ENCODE measurements around the gene NOP53.
A peak's percentile ranks its signal among the peaks of the same experiment; 100 is the strongest.
"Not testable (repeated sequence)": the region's sequence is repeated elsewhere in the genome, so short reads cannot be mapped to it uniquely, and the experiment has no call there.

The NOP53 gene

GRCh38 chr19:47745010-47745901, at the start of gene NOP53:
TSS of gene NOP53 (plus strand) at chr19:47745546. CDS start at chr19:47745560, 14 bp downstream.
- peak; percentile 97 for DNase-seq (ENCODE audit: low spot score)

GRCh38 chr19:47696635-47697034, 48.7 kb upstream of the NOP53 start:
- no peak for DNase-seq (ENCODE audit: low spot score)

GRCh38 chr19:47697863-47698609, 47.3 kb upstream of the NOP53 start:
- peak; percentile 68 for DNase-seq (ENCODE audit: low spot score)

GRCh38 chr19:47698631-47699359, 46.6 kb upstream of the NOP53 start:
- DNase-seq (ENCODE audit: low spot score): no peak

GRCh38 chr19:47699360-47699917, 45.9 kb upstream of the NOP53 start:
- DNase-seq (ENCODE audit: low spot score): peak; percentile 55

GRCh38 chr19:47700934-47701716, 44.2 kb upstream of the NOP53 start:
- DNase-seq (ENCODE audit: low spot score): no peak

- no peak for DNase-seq (ENCODE audit: low spot score)
Observed at GRCh38 chr19:47701717-47702552, 43.4 kb upstream of the NOP53 start.

- DNase-seq (ENCODE audit: low spot score): no peak
Observed at GRCh38 chr19:47702671-47703070, 42.7 kb upstream of the NOP53 start.

GRCh38 chr19:47703301-47703700, 42.0 kb upstream of the NOP53 start:
- no peak for DNase-seq (ENCODE audit: low spot score)

GRCh38 chr19:47704024-47704423, 41.3 kb upstream of the NOP53 start:
- DNase-seq (ENCODE audit: low spot score): no peak

GRCh38 chr19:47704656-47705055, 40.7 kb upstream of the NOP53 start:
- no peak for DNase-seq (ENCODE audit: low spot score)

- DNase-seq (ENCODE audit: low spot score): peak; percentile 71
Observed at GRCh38 chr19:47707135-47707925, 38.0 kb upstream of the NOP53 start.

GRCh38 chr19:47711652-47712242, 33.6 kb upstream of the NOP53 start:
- DNase-seq (ENCODE audit: low spot score): no peak

GRCh38 chr19:47713046-47714021, 32.0 kb upstream of the NOP53 start, which contains the start of gene EHD2:
TSS of gene EHD2 (plus strand) at chr19:47713422. CDS start at chr19:47716613, 3,191 bp downstream.
- peak; percentile 47 for DNase-seq (ENCODE audit: low spot score)

- DNase-seq (ENCODE audit: low spot score): no peak
Observed at GRCh38 chr19:47714339-47714738, 31.0 kb upstream of the NOP53 start.

GRCh38 chr19:47714855-47715254, 30.5 kb upstream of the NOP53 start:
- DNase-seq (ENCODE audit: low spot score): not testable (repeated sequence)

GRCh38 chr19:47716270-47716937, 28.9 kb upstream of the NOP53 start:
- DNase-seq (ENCODE audit: low spot score): no peak
